GM10266 (cell line): ENCODE results near the gene KLHDC10.
A peak's percentile ranks its signal among the peaks of the same experiment; 100 is the strongest.
"Not testable (repeated sequence)": the region's sequence is repeated elsewhere in the genome, so short reads cannot be mapped to it uniquely, and the experiment has no call there.

Source experiments
- DNase-seq: peaks from one replicate; pipeline ENCODE4 v3.0.0; 2012; ENCODE audit errors: extremely low spot score
- CTCF ChIP-seq: IDR thresholded peaks from 2 replicates; pipeline ENCODE4 v1.5.1; 2012; ENCODE audit warnings: mild to moderate bottlenecking, low read depth; ENCODE audit not compliant: control insufficient read depth, insufficient read depth; ENCODE audit errors: missing control alignments

KLHDC10 gene

GRCh38 chr7:130084037-130084875 is 13.9 kb downstream of the KLHDC10 start:
- no peak for DNase-seq
- peak; percentile 12 for TF ChIP-seq CTCF

GRCh38 chr7:130085235-130085634 is 14.9 kb downstream of the KLHDC10 start:
- DNase-seq = not testable (repeated sequence)

- TF ChIP-seq CTCF = no peak
- no peak for DNase-seq
Observed at GRCh38 chr7:130086938-130087337, 16.6 kb downstream of the KLHDC10 start.

GRCh38 chr7:130087364-130087763 is 17.0 kb downstream of the KLHDC10 start:
- DNase-seq = no peak

GRCh38 chr7:130090745-130091532 is 20.6 kb downstream of the KLHDC10 start:
- TF ChIP-seq CTCF = no peak
- no peak for DNase-seq

More at GRCh38 chr7:130087364-130087763, 17.0 kb downstream of the KLHDC10 start:
- TF ChIP-seq CTCF = no peak

- DNase-seq = no peak
- TF ChIP-seq CTCF = no peak
Observed at GRCh38 chr7:130091999-130092398, 21.7 kb downstream of the KLHDC10 start.

GRCh38 chr7:130092598-130092997 is 22.3 kb downstream of the KLHDC10 start:
- DNase-seq = no peak
- no peak for TF ChIP-seq CTCF

GRCh38 chr7:130095812-130096211 is 25.5 kb downstream of the KLHDC10 start:
- no peak for TF ChIP-seq CTCF
- DNase-seq = no peak
